Duodenal mucosa (tissue), 2 donors: ENCODE results near the gene LHX3.

ENCODE experiments used
- H3K27ac ChIP-seq: one replicate; pipeline ENCODE4 v1.7.0; 2013; ENCODE audit warnings: low read depth, low read length
- H3K27me3 ChIP-seq, 2 donors: one replicate each; pipeline ENCODE4 v1.7.0; 2013; ENCODE audit warnings: low read length in 2 of 2, control low read depth in 1 of 2; ENCODE audit not compliant: insufficient read depth in 2 of 2, control insufficient read depth in 1 of 2
- H3K36me3 ChIP-seq, 2 donors: one replicate each; pipeline ENCODE4 v1.7.0; 2013; ENCODE audit warnings: low read length in 2 of 2, control low read depth in 1 of 2; ENCODE audit not compliant: insufficient read depth in 2 of 2, control insufficient read depth in 1 of 2
- H3K4me1 ChIP-seq, 2 donors: one replicate each; pipeline ENCODE4 v1.7.0; 2013; ENCODE audit warnings: low read length in 2 of 2, control low read depth in 1 of 2; ENCODE audit not compliant: insufficient read depth in 2 of 2, control insufficient read depth in 1 of 2
- H3K4me3 ChIP-seq, 2 donors: one replicate each; pipeline ENCODE4 v1.7.0; 2013; ENCODE audit warnings: low read length in 2 of 2, low read depth in 1 of 2
- H3K9ac ChIP-seq, 2 donors: one replicate each; pipeline ENCODE4 v1.7.0; 2013; ENCODE audit warnings: low read length in 2 of 2, low read depth in 1 of 2
- H3K9me3 ChIP-seq, 2 donors: one replicate each; pipeline ENCODE4 v1.7.0; 2013; ENCODE audit warnings: low read length in 2 of 2, control low read depth in 1 of 2; ENCODE audit not compliant: control insufficient read depth in 1 of 2

Gene LHX3

DNA sequence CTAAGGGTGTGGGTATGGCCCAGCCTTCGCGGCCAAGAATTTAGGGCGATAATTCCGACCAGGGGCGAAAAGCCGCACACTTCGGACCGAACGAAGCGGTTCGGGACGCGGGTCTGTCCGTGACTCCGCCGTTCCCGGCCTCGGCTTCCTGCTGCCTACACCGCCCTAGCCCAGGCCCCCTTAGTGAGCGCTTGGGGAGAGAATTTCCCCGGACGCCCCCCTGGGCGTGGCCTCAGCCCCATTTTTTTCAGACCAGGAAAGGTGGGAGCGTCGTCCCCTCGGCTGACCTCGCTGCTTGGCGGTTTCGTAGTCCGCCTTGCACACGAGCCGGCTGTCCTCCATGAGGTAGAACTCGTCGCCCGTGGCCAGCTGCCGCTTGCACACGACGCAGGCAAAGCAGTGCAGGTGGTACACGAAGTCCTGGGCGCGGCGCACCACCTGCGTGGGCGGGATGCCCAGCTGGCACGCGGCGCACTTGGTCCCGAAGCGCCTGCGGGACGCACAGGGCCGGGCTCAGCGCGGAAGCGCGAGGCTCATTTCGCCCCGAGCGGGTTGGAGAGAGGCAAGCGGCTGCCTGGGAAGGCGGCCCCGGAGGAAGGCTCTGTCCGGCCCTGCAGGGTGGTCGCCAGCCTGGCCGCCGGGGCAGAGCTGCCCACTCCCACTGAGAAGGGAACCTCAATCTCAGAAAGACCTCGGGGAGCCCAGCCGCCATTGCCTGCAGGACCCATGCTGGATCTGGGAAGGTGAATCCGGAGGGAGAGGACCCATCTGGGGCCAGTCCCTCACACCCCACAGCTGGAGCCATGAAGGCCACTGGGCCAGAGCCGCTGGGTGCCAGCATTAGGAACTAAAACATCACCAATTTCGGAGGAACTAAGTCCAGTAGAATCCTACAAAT is 5.3 kb downstream of the LHX3 start:
- H3K9me3 ChIP-seq, result no peaks in the 10 kb centered on the region
- no peak overlapping the region for H3K27ac ChIP-seq
- no peaks in the 10 kb centered on the region for H3K4me1 ChIP-seq
- no peak overlapping the region for H3K4me3 ChIP-seq
- no peaks in the 10 kb centered on the region for H3K36me3 ChIP-seq
- peaks cover 76 to 77% of the 10 kb centered on the region in 2 donors for H3K27me3 ChIP-seq
- no peak overlapping the region for H3K9ac ChIP-seq

DNA sequence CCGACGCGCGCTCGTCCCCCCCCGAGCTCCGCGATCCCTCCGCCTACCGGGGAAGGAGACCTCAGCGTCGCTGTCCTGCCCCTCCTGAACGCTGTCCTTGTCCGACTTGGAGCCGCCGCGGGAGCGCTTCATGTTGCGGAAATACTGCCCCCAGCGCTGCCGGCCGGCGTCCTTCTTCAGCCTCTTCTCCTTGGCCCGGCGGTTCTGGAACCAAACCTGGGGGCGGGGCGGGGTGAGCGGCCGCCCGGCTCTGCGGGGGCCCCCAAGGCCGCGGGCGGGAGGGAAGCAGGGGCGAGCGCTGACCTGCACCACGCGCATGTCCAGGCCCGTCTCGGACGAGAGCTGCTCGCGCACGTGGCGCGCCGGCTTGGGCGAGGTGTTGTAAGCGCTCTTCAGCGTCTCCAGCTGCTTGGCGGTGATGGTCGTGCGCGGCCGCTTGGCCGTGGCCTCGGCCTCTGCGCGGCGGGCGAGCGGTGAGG is 6.3 kb downstream of the LHX3 start:
- peaks cover 66 to 70% of the 10 kb centered on the region in 2 donors for H3K27me3 ChIP-seq
- no peaks in the 10 kb centered on the region for H3K9me3 ChIP-seq
- no peaks in the 10 kb centered on the region for H3K36me3 ChIP-seq
- H3K27ac ChIP-seq, result no peak overlapping the region
- H3K4me1 ChIP-seq, result no peaks in the 10 kb centered on the region
- H3K9ac ChIP-seq, result no peak overlapping the region
- H3K4me3 ChIP-seq, result no peak overlapping the region

DNA sequence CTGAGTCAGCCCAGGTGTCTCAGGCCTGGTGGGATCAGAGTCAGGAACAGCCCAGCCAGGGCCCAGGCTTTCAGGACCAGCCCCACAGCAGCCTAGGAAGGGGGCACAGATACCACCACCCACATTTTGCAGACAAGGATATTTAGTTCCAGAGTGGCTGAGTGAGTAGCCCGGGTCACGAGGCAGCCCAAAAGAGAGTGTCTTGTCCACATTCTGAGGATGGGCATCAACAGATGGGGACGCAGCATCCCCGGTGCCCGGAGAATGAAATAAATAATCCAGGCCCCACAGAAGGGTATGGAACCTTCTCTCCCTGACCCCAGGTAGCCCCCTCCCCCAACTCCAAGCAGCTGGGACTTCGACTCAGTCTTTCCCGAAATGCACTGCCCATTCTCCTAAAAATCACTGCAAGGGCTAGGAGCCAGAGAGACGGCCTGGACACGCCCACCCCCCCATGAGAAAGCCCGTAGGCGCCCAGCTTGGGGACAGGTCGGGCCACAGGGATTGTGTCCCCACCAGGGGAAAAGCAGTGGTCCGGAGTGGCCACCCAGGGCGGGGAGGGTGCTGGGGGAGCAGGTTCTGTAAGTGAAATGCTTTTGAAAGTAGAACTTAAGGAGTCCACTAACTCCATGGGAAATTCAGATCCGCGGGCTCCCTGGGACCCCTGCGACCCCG is 6.9 kb downstream of the LHX3 start:
- no peak overlapping the region for H3K9ac ChIP-seq
- no peak overlapping the region for H3K4me3 ChIP-seq
- no peaks in the 10 kb centered on the region for H3K4me1 ChIP-seq
- no peak overlapping the region for H3K27ac ChIP-seq
- H3K36me3 ChIP-seq, result no peaks in the 10 kb centered on the region
- H3K27me3 ChIP-seq, result peaks cover 61 to 68% of the 10 kb centered on the region in 2 donors
- H3K9me3 ChIP-seq, result no peaks in the 10 kb centered on the region

DNA sequence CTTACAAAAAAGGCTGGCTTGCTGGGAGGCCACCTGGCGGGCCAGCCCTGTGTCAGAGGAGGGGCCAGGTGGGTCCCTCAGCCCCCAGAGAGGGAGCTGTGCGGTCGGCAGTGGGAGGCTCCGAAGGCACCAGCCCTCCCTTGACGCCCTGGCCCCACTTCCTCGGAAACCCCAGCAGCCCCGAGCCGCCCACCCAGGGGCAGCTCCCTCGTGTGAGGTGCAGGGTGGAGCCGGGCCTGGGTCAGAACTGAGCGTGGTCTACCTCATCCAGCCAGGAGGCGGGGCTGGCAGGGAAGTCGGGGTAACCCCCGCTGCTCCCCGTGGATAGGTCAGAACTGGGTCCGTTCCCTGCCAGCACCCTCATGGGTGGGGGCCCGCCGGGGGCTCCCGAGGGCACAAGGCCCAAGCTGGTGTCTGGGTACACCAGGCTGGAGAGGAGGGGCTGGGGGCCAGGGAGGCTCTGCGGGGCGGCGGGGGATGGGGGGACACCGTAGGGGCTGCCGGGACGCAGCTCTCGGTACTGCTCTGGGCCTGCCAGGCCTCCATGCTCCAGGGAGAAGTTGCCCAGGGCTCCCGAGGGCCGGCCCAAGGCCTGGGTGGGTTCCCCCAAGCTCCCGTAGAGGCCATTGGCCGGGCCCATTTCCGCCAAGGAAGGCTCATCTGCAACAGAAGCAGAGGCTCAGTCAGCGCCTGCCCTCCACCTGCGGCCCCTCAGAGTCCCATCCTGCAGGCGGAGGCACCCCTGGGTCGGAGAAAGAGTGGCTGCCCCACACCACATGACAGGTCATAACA is 7.6 kb downstream of the LHX3 start:
- Histone ChIP-seq H3K9ac (no peak overlapping the region), H3K4me3 (no peak overlapping the region), H3K36me3 (no peaks in the 10 kb centered on the region), H3K27me3 (peaks cover 60 to 70% of the 10 kb centered on the region in 2 donors), H3K9me3 (no peaks in the 10 kb centered on the region), H3K4me1 (no peaks in the 10 kb centered on the region), H3K27ac (no peak overlapping the region)

DNA sequence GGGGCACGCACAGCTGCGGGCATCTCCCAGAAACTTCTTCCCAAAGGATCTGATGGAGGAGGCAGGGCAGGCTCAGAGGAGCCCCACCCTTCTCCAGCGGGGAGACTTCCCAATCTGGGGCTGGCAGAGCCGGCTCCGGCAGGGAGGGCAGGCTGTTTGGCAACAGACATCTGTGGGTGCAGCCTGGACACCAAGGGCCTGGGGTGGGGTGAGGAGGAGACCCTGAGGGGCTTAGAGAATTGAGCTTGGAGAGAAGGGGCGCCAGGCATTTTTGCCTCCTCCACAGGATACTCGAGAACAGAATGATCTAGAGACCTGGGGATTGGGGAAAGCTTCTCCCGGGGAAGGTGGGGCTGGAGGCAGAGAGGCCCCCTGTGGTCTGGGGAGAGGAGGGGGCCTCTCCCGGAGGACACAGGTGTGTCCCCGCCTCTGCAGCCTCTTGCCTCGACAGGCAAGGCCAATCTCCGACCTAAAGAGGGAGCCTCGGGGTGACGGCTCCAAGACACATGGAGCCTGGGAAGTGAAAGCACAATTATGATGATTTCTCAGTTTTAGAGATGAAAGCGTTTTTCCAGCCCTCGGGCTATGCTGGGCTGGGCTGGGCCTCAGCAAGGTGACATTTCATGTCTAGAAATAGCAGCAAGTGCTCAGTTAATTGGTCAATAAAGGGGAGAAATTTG is 8.4 kb downstream of the LHX3 start:
- peaks cover 63 to 73% of the 10 kb centered on the region in 2 donors for H3K27me3 ChIP-seq
- H3K4me3 ChIP-seq, result no peak overlapping the region
- H3K27ac ChIP-seq, result no peak overlapping the region
- H3K9ac ChIP-seq, result no peak overlapping the region
- no peaks in the 10 kb centered on the region for H3K36me3 ChIP-seq
- H3K4me1 ChIP-seq, result no peaks in the 10 kb centered on the region
- no peaks in the 10 kb centered on the region for H3K9me3 ChIP-seq

DNA sequence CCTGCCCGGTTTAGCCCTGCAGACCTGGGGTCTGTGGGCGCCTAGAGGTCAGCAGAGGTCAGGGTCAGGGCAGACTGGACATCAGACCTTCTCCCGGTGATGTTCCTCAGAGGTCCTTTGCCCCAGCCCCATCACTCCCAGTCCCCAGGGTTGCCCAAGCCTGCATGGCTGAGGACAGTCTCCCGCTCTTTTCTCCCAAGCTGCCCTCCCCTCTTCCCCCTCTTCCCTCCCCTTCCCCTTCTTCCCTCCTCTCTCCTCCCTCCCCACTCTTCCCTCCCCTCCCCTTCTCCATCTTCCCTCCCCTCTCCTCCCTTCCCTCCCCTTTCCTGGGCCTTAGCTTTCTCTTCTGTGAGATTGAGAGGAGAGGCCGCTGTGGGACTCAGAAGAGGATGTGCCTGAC is 10.4 kb downstream of the LHX3 start:
- Histone ChIP-seq H3K27me3 (peaks cover 53 to 65% of the 10 kb centered on the region in 2 donors), H3K9me3 (no peaks in the 10 kb centered on the region), H3K27ac (no peak overlapping the region), H3K4me3 (no peak overlapping the region), H3K9ac (no peak overlapping the region), H3K36me3 (no peaks in the 10 kb centered on the region), H3K4me1 (no peaks in the 10 kb centered on the region)

DNA sequence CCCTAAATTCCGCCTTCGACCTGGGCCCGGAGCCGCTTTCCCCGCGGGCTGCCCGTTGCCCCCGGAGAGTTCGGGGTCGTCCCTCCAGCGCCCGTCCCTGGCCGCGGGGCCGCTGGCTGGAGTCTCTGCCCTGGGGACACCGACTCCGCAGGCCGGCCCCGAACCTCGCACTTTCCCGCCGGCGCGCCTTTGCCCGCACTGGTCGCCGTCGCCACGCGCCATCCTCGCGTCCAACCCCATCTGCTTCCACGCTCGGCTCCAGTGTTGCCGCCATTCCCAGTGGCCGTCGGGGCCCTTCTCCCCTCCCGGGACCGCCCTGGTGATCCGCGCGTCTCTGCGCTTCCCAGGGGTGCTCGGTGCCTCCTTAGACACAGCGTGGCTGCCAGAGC is 11.0 kb downstream of the LHX3 start:
- H3K9ac ChIP-seq, result no peak overlapping the region
- no peaks in the 10 kb centered on the region for H3K9me3 ChIP-seq

DNA sequence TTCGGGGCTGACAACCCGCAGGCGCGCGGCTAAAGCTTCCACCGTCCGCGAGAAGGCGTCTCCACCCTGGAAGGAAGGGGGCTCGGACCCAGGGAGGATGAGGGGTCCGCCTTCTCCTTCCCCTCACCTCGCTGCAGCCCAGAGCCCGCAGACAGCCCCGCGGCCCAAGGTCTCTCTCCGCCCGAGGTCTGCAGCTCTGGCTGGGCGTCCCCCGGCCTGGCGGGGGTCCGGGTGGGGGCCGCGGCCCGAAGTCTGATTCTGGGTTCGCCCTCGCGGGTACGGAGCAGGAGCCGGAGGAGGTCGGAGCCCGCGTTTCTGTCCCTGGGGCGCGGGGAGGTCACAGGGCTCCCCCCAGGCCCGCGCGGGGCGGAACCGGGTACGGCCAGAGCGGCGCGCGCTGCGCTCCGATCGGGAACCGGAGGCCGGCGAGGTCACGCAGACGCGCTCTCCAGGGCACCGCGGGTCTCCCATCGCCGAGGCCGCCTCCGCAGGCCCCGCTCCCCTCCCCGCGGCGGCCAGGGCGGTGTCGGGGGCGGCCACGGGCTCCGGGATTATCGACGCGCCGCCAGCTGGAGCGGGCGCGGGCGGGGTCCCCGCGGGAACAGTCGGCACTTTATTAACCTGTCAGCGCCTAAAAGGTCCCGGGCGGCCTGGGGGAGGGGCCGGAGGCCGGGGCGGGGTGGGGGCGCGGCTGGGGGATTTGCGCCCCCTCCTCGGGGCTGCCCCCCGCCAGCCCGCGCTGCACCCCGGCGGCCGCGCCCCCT is 11.6 kb downstream of the LHX3 start:
- Histone ChIP-seq H3K36me3 (no peaks in the 10 kb centered on the region), H3K9me3 (no peaks in the 10 kb centered on the region), H3K4me3 (no peak overlapping the region), H3K27me3 (peaks cover 43 to 59% of the 10 kb centered on the region in 2 donors), H3K4me1 (no peaks in the 10 kb centered on the region), H3K9ac (no peak overlapping the region), H3K27ac (no peak overlapping the region)

More for the DNA sequence above, 11.0 kb downstream of the LHX3 start:
- H3K36me3 ChIP-seq, result no peaks in the 10 kb centered on the region
- no peak overlapping the region for H3K27ac ChIP-seq
- no peak overlapping the region for H3K4me3 ChIP-seq
- no peaks in the 10 kb centered on the region for H3K4me1 ChIP-seq
- peaks cover 49 to 61% of the 10 kb centered on the region in 2 donors for H3K27me3 ChIP-seq
